GM12878 (cell line): ENCODE results near the gene TMPRSS3. TPM values are rescaled to one million over a fixed set of nuclear protein-coding genes. Genes with fewer than 3 reads are reported as not detected.

ENCODE experiments used
- CTCF ChIP-seq, 3 experiments: IDR thresholded peaks in 2 of 3; conservative IDR thresholded peaks in 1 of 3; 2 replicates each; pipeline ENCODE4 v1.5.1; 2011; ENCODE audit warnings: low read depth in 3 of 3, low read length in 3 of 3, mild to moderate bottlenecking in 3 of 3, control low read depth in 2 of 3, moderate library complexity in 2 of 3, inconsistent platforms in 1 of 3, mixed read lengths in 1 of 3; ENCODE audit not compliant: control insufficient read depth in 2 of 3, insufficient read depth in 1 of 3; ENCODE audit errors: extremely low read depth in 1 of 3
- ESRRA ChIP-seq: IDR thresholded peaks from 2 replicates; pipeline ENCODE4 v1.6.1; 2012; ENCODE audit warnings: mild to moderate bottlenecking, low read length, improper control_type of control experiment
- PML ChIP-seq: IDR thresholded peaks from 2 replicates; pipeline ENCODE4 v1.6.1; 2012; ENCODE audit warnings: low read length, inconsistent platforms
- RB1 ChIP-seq: fragments of 450-650 bp; formaldehyde crosslinking; IDR thresholded peaks from 2 replicates; pipeline ENCODE4 v1.6.1; 2017; ENCODE audit warnings: mild to moderate bottlenecking, borderline replicate concordance
- SIX5 ChIP-seq: IDR thresholded peaks from 2 replicates; pipeline ENCODE4 v1.6.1; 2011; ENCODE audit warnings: mild to moderate bottlenecking, low read depth, low read length, moderate library complexity; ENCODE audit not compliant: severe bottlenecking
- ZNF24 ChIP-seq: fragments of 450-650 bp; IDR thresholded peaks from 2 replicates; pipeline ENCODE4 v1.6.1; 2017; ENCODE audit warnings: antibody characterized with exemption, mild to moderate bottlenecking
- polyA plus RNA-seq, 11 experiments: library from polyadenylated mRNA; depleted of rRNA in 4 of 11; unstranded in 6 of 11; stranded (reverse) in 5 of 11; fragments of >200 nt; fragmentation: Nextera tagmentation in 4 of 11; fragmentation: Illumina TruSeq in 1 of 11; extraction: Ambion mirVana in 4 of 11; extraction: Trizol in 1 of 11; gene quantifications; 1 replicate in 1 of 11; 2 replicates in 10 of 11; pipeline versions ENCODE4 v1.2.1 to v1.2.3, GENCODE V29; 2011 to 2016; ENCODE audit warnings: inconsistent platforms in 2 of 11, missing spikeins in 2 of 11, low read depth in 1 of 11
- small RNA-seq: library from RNA; depleted of rRNA; stranded (forward); fragments of <200 nt; gene quantifications from one replicate; pipeline ENCODE3, GENCODE V24; 2014
- total RNA-seq, 4 experiments: library from RNA; depleted of rRNA in 3 of 4; stranded (reverse); fragments of >200 nt in 3 of 4; fragmentation: Illumina TruSeq in 1 of 4; extraction: Trizol in 1 of 4; gene quantifications; 2 replicates each; pipeline versions ENCODE4 v1.2.1 to v1.2.3, GENCODE V29; 2013 to 2021

TMPRSS3 gene
- total and polyA plus RNA-seq, 10 of the 15 experiments (the other 5 are each of a cell fraction or from before 2014, with no cell fraction given) = 0.51 to 1.5 (median 0.82) TPM; not detected in 1

GRCh38 chr21:42324896-42325295, 71.0 kb downstream of the TMPRSS3 start (continued):
- no peak for TF ChIP-seq PML
- TF ChIP-seq CTCF (IDR thresholded peaks at IDR 0.05 in 2 of 3, conservative IDR thresholded peaks at IDR 0.05 in 1 of 3; ENCODE audit: control insufficient read depth in 2 of 3, extremely low read depth in 1 of 3, insufficient read depth in 1 of 3, low read depth in 3 of 3, low read length in 3 of 3) = no peak
- TF ChIP-seq ZNF24 = no peak
- TF ChIP-seq RB1 = no peak
- TF ChIP-seq SIX5 = no peak
- TF ChIP-seq ESRRA = no peak

Small RNAs within 50 kb of the gene (small RNA-seq; reads per million reads assigned to genes)
- not detected for gene RNU6-1149P

Other genes starting within 250 kb of the TMPRSS3 start
- 8.8 and 9.2 TPM in 2 replicates for gene ABCG1, start 176.9 kb downstream of the TMPRSS3 start, total RNA-seq (2014; rRNA removed)
- 5.3 and 6.2 TPM in 2 replicates for gene ABCG1, start 176.9 kb downstream of the TMPRSS3 start, total RNA-seq (2014; rRNA removed; fragmentation: Illumina TruSeq; extraction: Trizol)
- 11.2 and 12.4 TPM in 2 replicates for gene ABCG1, start 176.9 kb downstream of the TMPRSS3 start, total RNA-seq (2021)
- 14.0 and 19.3 TPM in 2 replicates for gene ABCG1, start 176.9 kb downstream of the TMPRSS3 start, polyA plus RNA-seq (2011; rRNA removed)
- gene ABCG1, start 176.9 kb downstream of the TMPRSS3 start, polyA plus RNA-seq (2014; fragmentation: Illumina TruSeq; extraction: Trizol) = 5.9 and 6.1 TPM in 2 replicates
- 1 to 10 TPM; 2.9 to 3.0 TPM for gene ABCG1, start 176.9 kb downstream of the TMPRSS3 start, polyA plus RNA-seq (2014; fragmentation: Nextera tagmentation; extraction: Ambion mirVana)
- gene ABCG1, start 176.9 kb downstream of the TMPRSS3 start, polyA plus RNA-seq (2014; rRNA removed) = 6.9 and 8.0 TPM in 2 replicates
- 1 to 10 TPM in 1 of 2 experiments, under 1 TPM in 1; 0.59 to 1.3 TPM for gene ABCG1, start 176.9 kb downstream of the TMPRSS3 start, polyA plus RNA-seq (2016; fragmentation: Nextera tagmentation; extraction: Ambion mirVana)
- not detected in 2 replicates for gene TFF3, start 80.6 kb downstream of the TMPRSS3 start, total RNA-seq (2014; rRNA removed)
- not detected in 2 replicates for gene TFF3, start 80.6 kb downstream of the TMPRSS3 start, total RNA-seq (2014; rRNA removed; fragmentation: Illumina TruSeq; extraction: Trizol)
- 0.74 TPM in 1 of 2 replicates, not detected in the other for gene TFF3, start 80.6 kb downstream of the TMPRSS3 start, total RNA-seq (2021)
- not detected in 2 replicates for gene TFF3, start 80.6 kb downstream of the TMPRSS3 start, polyA plus RNA-seq (2011; rRNA removed)
- gene TFF3, start 80.6 kb downstream of the TMPRSS3 start, polyA plus RNA-seq (2014; fragmentation: Illumina TruSeq; extraction: Trizol) = not detected in 2 replicates
- not detected for gene TFF3, start 80.6 kb downstream of the TMPRSS3 start, polyA plus RNA-seq (2014; fragmentation: Nextera tagmentation; extraction: Ambion mirVana)
- gene TFF3, start 80.6 kb downstream of the TMPRSS3 start, polyA plus RNA-seq (2014; rRNA removed) = not detected in 2 replicates
- gene TFF3, start 80.6 kb downstream of the TMPRSS3 start, polyA plus RNA-seq (2016; fragmentation: Nextera tagmentation; extraction: Ambion mirVana) = not detected
- not detected in 2 replicates for gene TFF2, start 45.1 kb downstream of the TMPRSS3 start, total RNA-seq (2014; rRNA removed)
- gene TFF2, start 45.1 kb downstream of the TMPRSS3 start, total RNA-seq (2014; rRNA removed; fragmentation: Illumina TruSeq; extraction: Trizol) = not detected in 2 replicates
- gene TFF2, start 45.1 kb downstream of the TMPRSS3 start, total RNA-seq (2021) = not detected in 2 replicates
- 0.24 and 0.56 TPM in 2 replicates for gene TFF2, start 45.1 kb downstream of the TMPRSS3 start, polyA plus RNA-seq (2011; rRNA removed)
- gene TFF2, start 45.1 kb downstream of the TMPRSS3 start, polyA plus RNA-seq (2014; fragmentation: Illumina TruSeq; extraction: Trizol) = not detected in 2 replicates
- gene TFF2, start 45.1 kb downstream of the TMPRSS3 start, polyA plus RNA-seq (2014; fragmentation: Nextera tagmentation; extraction: Ambion mirVana) = not detected
- gene TFF2, start 45.1 kb downstream of the TMPRSS3 start, polyA plus RNA-seq (2014; rRNA removed) = not detected in 2 replicates
- gene TFF2, start 45.1 kb downstream of the TMPRSS3 start, polyA plus RNA-seq (2016; fragmentation: Nextera tagmentation; extraction: Ambion mirVana) = not detected
- gene TFF1, start 29.5 kb downstream of the TMPRSS3 start, total RNA-seq (2014; rRNA removed) = not detected in 2 replicates
- not detected in 2 replicates for gene TFF1, start 29.5 kb downstream of the TMPRSS3 start, total RNA-seq (2014; rRNA removed; fragmentation: Illumina TruSeq; extraction: Trizol)
- 0.40 TPM in 1 of 2 replicates, not detected in the other for gene TFF1, start 29.5 kb downstream of the TMPRSS3 start, total RNA-seq (2021)
- not detected in 2 replicates for gene TFF1, start 29.5 kb downstream of the TMPRSS3 start, polyA plus RNA-seq (2011; rRNA removed)
- gene TFF1, start 29.5 kb downstream of the TMPRSS3 start, polyA plus RNA-seq (2014; fragmentation: Illumina TruSeq; extraction: Trizol) = not detected in 2 replicates
- under 1 TPM in 1 of 2 experiments, not detected in 1; 0.13 TPM for gene TFF1, start 29.5 kb downstream of the TMPRSS3 start, polyA plus RNA-seq (2014; fragmentation: Nextera tagmentation; extraction: Ambion mirVana)
- 0.24 TPM in 1 of 2 replicates, not detected in the other for gene TFF1, start 29.5 kb downstream of the TMPRSS3 start, polyA plus RNA-seq (2014; rRNA removed)
- gene TFF1, start 29.5 kb downstream of the TMPRSS3 start, polyA plus RNA-seq (2016; fragmentation: Nextera tagmentation; extraction: Ambion mirVana) = not detected
- gene UBASH3A, start 7.8 kb upstream of the TMPRSS3 start, total RNA-seq (2014; rRNA removed) = 0.05 and 0.17 TPM in 2 replicates
- 0.05 and 0.13 TPM in 2 replicates for gene UBASH3A, start 7.8 kb upstream of the TMPRSS3 start, total RNA-seq (2014; rRNA removed; fragmentation: Illumina TruSeq; extraction: Trizol)
- gene UBASH3A, start 7.8 kb upstream of the TMPRSS3 start, total RNA-seq (2021) = 0.27 and 0.28 TPM in 2 replicates
- gene UBASH3A, start 7.8 kb upstream of the TMPRSS3 start, polyA plus RNA-seq (2011; rRNA removed) = 0.16 and 0.33 TPM in 2 replicates
- 0.17 and 0.21 TPM in 2 replicates for gene UBASH3A, start 7.8 kb upstream of the TMPRSS3 start, polyA plus RNA-seq (2014; fragmentation: Illumina TruSeq; extraction: Trizol)
- under 1 TPM in 1 of 2 experiments, not detected in 1; 0.04 TPM for gene UBASH3A, start 7.8 kb upstream of the TMPRSS3 start, polyA plus RNA-seq (2014; fragmentation: Nextera tagmentation; extraction: Ambion mirVana)
- gene UBASH3A, start 7.8 kb upstream of the TMPRSS3 start, polyA plus RNA-seq (2014; rRNA removed) = 0.20 and 0.23 TPM in 2 replicates
- under 1 TPM; 0.26 to 0.39 TPM for gene UBASH3A, start 7.8 kb upstream of the TMPRSS3 start, polyA plus RNA-seq (2016; fragmentation: Nextera tagmentation; extraction: Ambion mirVana)
- 0.11 and 0.33 TPM in 2 replicates for gene RSPH1, start 100.2 kb upstream of the TMPRSS3 start, total RNA-seq (2014; rRNA removed)
- 0.27 and 0.37 TPM in 2 replicates for gene RSPH1, start 100.2 kb upstream of the TMPRSS3 start, total RNA-seq (2014; rRNA removed; fragmentation: Illumina TruSeq; extraction: Trizol)
- gene RSPH1, start 100.2 kb upstream of the TMPRSS3 start, total RNA-seq (2021) = 0.27 and 0.28 TPM in 2 replicates
- gene RSPH1, start 100.2 kb upstream of the TMPRSS3 start, polyA plus RNA-seq (2011; rRNA removed) = 0.38 and 0.59 TPM in 2 replicates
- 0.37 and 0.67 TPM in 2 replicates for gene RSPH1, start 100.2 kb upstream of the TMPRSS3 start, polyA plus RNA-seq (2014; fragmentation: Illumina TruSeq; extraction: Trizol)
- under 1 TPM; 0.37 to 0.38 TPM for gene RSPH1, start 100.2 kb upstream of the TMPRSS3 start, polyA plus RNA-seq (2014; fragmentation: Nextera tagmentation; extraction: Ambion mirVana)
- gene RSPH1, start 100.2 kb upstream of the TMPRSS3 start, polyA plus RNA-seq (2014; rRNA removed) = 0.19 and 0.81 TPM in 2 replicates
- gene RSPH1, start 100.2 kb upstream of the TMPRSS3 start, polyA plus RNA-seq (2016; fragmentation: Nextera tagmentation; extraction: Ambion mirVana) = 1 to 10 TPM; 1.2 to 1.4 TPM
- gene SLC37A1, start 117.8 kb upstream of the TMPRSS3 start, total RNA-seq (2014; rRNA removed) = 33.0 and 35.5 TPM in 2 replicates
- gene SLC37A1, start 117.8 kb upstream of the TMPRSS3 start, total RNA-seq (2014; rRNA removed; fragmentation: Illumina TruSeq; extraction: Trizol) = 19.2 and 19.7 TPM in 2 replicates
- gene SLC37A1, start 117.8 kb upstream of the TMPRSS3 start, total RNA-seq (2021) = 30.7 and 34.8 TPM in 2 replicates
- 17.7 and 23.3 TPM in 2 replicates for gene SLC37A1, start 117.8 kb upstream of the TMPRSS3 start, polyA plus RNA-seq (2011; rRNA removed)
- 12.0 and 18.4 TPM in 2 replicates for gene SLC37A1, start 117.8 kb upstream of the TMPRSS3 start, polyA plus RNA-seq (2014; fragmentation: Illumina TruSeq; extraction: Trizol)
- 1 to 10 TPM; 1.1 to 2.4 TPM for gene SLC37A1, start 117.8 kb upstream of the TMPRSS3 start, polyA plus RNA-seq (2014; fragmentation: Nextera tagmentation; extraction: Ambion mirVana)
- 25.4 and 26.5 TPM in 2 replicates for gene SLC37A1, start 117.8 kb upstream of the TMPRSS3 start, polyA plus RNA-seq (2014; rRNA removed)
- gene SLC37A1, start 117.8 kb upstream of the TMPRSS3 start, polyA plus RNA-seq (2016; fragmentation: Nextera tagmentation; extraction: Ambion mirVana) = 10 to 100 TPM; 28.0 to 32.0 TPM